Upper lobe of right lung (tissue), 1 donor: ENCODE data around the gene SEPTIN11. TPM values are rescaled to one million over a fixed set of nuclear protein-coding genes. Genes with fewer than 3 reads are reported as not detected.
"Not testable (repeated sequence)": the region's sequence is repeated elsewhere in the genome, so short reads cannot be mapped to it uniquely, and the experiment has no call there.

Experiments used
- ATAC-seq: fragments of 200-7000 bp; cut with Tn5 transposase; one replicate; pipeline ENCODE4 v1.9.1; 2020; ENCODE audit warnings: mild to moderate bottlenecking, moderate library complexity
- DNase-seq: peaks from one replicate; pipeline ENCODE4 v3.0.0-alpha.2; 2020
- H3K27ac ChIP-seq: fragments of 200-600 bp; one replicate; pipeline ENCODE4 v1.8.0; 2022
- H3K27me3 ChIP-seq: fragments of 200-600 bp; one replicate; pipeline ENCODE4 v1.8.0; 2022; ENCODE audit warnings: mild to moderate bottlenecking
- H3K36me3 ChIP-seq: fragments of 200-600 bp; one replicate; pipeline ENCODE4 v1.8.0; 2022
- H3K4me1 ChIP-seq: fragments of 200-600 bp; one replicate; pipeline ENCODE4 v1.8.0; 2022
- H3K4me3 ChIP-seq: fragments of 200-600 bp; one replicate; pipeline ENCODE4 v1.8.0; 2022; ENCODE audit warnings: mild to moderate bottlenecking
- H3K9me3 ChIP-seq: fragments of 200-600 bp; one replicate; pipeline ENCODE4 v1.8.0; 2022
- intact Hi-C: fragments of 100-400 bp; cut with DNase I; formaldehyde crosslinking; loops from one replicate; pipeline ENCODE4 v1.11.0; 2022
- total RNA-seq: library from RNA; stranded (reverse); fragmentation: NEBNext Ultra II Directional; extraction: Animal tissue kit (Norgen Biotek cat#: 25700); gene quantifications from one replicate; pipeline ENCODE4 v1.2.1, GENCODE V29; 2021
- TF ChIP-seq, protein P1 (sequence below): fragments of 200-600 bp; IDR thresholded peaks from one replicate; pipeline ENCODE4 v1.8.0; 2022; ENCODE audit warnings: antibody characterized with exemption
- donor health status: DM: no; HTN: yes; CAD: no; lungs with severe emphysema.

The SEPTIN11 gene
- total RNA-seq, 1 donor from 2014 or later = 112 TPM

GRCh38 chr4:76958891-76959290 lies 9.3 kb downstream of the SEPTIN11 start:
- H3K4me1 ChIP-seq = peaks cover 11% of the 10 kb centered on the region
- no peaks in the 10 kb centered on the region for H3K9me3 ChIP-seq
- H3K27ac ChIP-seq = no peak overlapping the region
- H3K4me3 ChIP-seq = no peak overlapping the region
- no peaks in the 10 kb centered on the region for H3K36me3 ChIP-seq
- DNase-seq (no peak), ATAC-seq (no peak)
- intact Hi-C loops = no loop called here
- TF ChIP-seq, protein P1, sequence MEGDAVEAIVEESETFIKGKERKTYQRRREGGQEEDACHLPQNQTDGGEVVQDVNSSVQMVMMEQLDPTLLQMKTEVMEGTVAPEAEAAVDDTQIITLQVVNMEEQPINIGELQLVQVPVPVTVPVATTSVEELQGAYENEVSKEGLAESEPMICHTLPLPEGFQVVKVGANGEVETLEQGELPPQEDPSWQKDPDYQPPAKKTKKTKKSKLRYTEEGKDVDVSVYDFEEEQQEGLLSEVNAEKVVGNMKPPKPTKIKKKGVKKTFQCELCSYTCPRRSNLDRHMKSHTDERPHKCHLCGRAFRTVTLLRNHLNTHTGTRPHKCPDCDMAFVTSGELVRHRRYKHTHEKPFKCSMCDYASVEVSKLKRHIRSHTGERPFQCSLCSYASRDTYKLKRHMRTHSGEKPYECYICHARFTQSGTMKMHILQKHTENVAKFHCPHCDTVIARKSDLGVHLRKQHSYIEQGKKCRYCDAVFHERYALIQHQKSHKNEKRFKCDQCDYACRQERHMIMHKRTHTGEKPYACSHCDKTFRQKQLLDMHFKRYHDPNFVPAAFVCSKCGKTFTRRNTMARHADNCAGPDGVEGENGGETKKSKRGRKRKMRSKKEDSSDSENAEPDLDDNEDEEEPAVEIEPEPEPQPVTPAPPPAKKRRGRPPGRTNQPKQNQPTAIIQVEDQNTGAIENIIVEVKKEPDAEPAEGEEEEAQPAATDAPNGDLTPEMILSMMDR = no peak
- H3K27me3 ChIP-seq = no peaks in the 10 kb centered on the region

DNA sequence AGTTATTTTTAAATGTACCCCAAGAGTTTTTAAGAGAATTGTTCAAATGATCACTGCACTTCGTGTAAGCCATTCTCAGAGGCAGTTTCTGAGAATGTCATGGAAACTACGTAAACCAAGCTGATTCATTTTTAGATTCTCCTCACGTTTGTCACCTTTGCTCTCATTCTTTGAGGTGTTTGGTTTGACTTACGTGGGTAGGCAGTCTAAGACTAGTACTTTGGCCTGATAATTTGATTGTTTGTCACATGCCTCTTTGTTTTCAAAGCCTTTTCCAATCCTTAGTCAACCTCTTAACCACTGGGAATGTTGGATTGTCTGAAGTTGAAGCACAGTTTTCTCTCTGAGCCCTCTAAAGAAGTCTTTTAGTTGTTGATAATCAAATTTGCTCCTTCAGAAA lies 10.5 kb downstream of the SEPTIN11 start:
- intact Hi-C loops = no loop called here
- Histone ChIP-seq H3K9me3 (no peaks in the 10 kb centered on the region), H3K27ac (no peak overlapping the region), H3K4me1 (peaks cover 10% of the 10 kb centered on the region), H3K27me3 (no peaks in the 10 kb centered on the region), H3K4me3 (no peak overlapping the region), H3K36me3 (no peaks in the 10 kb centered on the region)
- ATAC-seq (no peak), DNase-seq (no peak)
- TF ChIP-seq, protein P1 = no peak

GRCh38 chr4:76962406-76963130 lies 13.0 kb downstream of the SEPTIN11 start:
- TF ChIP-seq, protein P1 = no peak
- Histone ChIP-seq H3K9me3 (no peaks in the 10 kb centered on the region), H3K27ac (no peak overlapping the region), H3K4me3 (no peak overlapping the region), H3K4me1 (peaks cover 3% of the 10 kb centered on the region), H3K27me3 (no peaks in the 10 kb centered on the region), H3K36me3 (no peaks in the 10 kb centered on the region)
- intact Hi-C loops = no loop called here
- ATAC-seq (no peak), DNase-seq (no peak)

DNA sequence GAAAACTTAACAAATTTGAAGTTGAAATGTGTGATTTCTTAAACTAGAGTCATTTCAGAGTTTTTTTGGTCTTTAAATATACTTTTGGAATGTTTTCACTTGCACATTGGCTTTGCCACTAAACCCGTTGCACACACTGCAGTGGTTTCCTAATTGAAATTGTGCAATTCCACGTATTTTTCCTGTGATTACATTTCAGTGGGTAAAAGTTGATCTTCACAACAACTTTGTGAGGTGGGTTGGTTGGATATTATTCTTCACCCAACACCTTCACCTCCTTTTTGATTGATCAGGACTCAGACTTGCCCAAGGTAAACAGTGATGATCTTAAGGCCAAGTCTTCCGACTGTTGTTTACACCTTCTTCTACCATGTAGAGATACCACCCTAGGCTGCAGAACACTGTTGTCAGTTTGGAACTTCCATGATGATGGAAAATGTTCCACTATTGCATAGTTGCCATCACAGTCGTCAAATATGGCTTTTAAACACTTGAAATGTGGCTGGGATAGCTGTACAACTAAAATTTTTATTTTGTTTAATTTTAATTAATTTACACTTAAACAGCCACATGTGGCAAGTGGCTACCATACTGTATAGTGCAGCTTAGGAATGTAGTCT lies 13.7 kb downstream of the SEPTIN11 start:
- no peak for ATAC-seq

GRCh38 chr4:76963927-76964326 lies 14.4 kb downstream of the SEPTIN11 start:
- H3K9me3 ChIP-seq, H3K4me1 ChIP-seq, DNase-seq, H3K27me3 ChIP-seq, H3K36me3 ChIP-seq, H3K27ac ChIP-seq, H3K4me3 ChIP-seq, intact Hi-C loops, ATAC-seq: not testable (repeated sequence)

More for the DNA sequence above, 13.7 kb downstream of the SEPTIN11 start:
- Histone ChIP-seq H3K4me3 (no peak overlapping the region), H3K4me1 (peaks cover 3% of the 10 kb centered on the region), H3K36me3 (no peaks in the 10 kb centered on the region), H3K27me3 (no peaks in the 10 kb centered on the region), H3K9me3 (no peaks in the 10 kb centered on the region), H3K27ac (no peak overlapping the region)
- intact Hi-C loops = no loop called here
- TF ChIP-seq, protein P1 = no peak
- DNase-seq = no peak

DNA sequence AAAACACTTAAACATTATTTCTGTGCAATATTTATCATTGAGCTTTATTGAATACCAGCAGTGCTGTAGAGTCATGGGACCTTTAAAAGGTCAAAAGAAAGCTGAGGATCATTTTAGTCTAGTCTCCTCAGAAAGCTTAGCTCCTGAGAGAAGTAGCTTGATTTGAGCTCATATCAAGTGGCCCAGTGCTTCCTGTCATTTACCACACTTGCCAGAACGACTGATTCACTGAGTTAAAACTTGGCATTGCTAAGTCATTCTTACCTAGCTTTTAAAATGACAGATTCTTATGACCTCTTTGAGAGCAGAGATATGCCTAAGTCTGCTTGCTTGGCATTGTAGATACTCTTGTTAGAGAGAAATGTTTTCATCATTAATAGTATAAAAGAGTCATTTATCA lies 15.2 kb downstream of the SEPTIN11 start:
- intact Hi-C loops = no loop called here
- H3K4me1 ChIP-seq = peaks cover 3% of the 10 kb centered on the region
- H3K36me3 ChIP-seq = no peaks in the 10 kb centered on the region
- no peaks in the 10 kb centered on the region for H3K9me3 ChIP-seq
- DNase-seq = no peak
- no peak overlapping the region for H3K4me3 ChIP-seq
- H3K27ac ChIP-seq = no peak overlapping the region
- ATAC-seq = no peak
- no peaks in the 10 kb centered on the region for H3K27me3 ChIP-seq
- TF ChIP-seq, protein P1 = no peak
